Breast epithelium (tissue), 4 donors: ENCODE data around the gene CACNA2D3. TPM values are rescaled to one million over a fixed set of nuclear protein-coding genes. Genes with fewer than 3 reads are reported as not detected.
A peak's percentile ranks its signal among the peaks of the same experiment; 100 is the strongest.

Source experiments
- DNase-seq, 2 donors: peaks; one replicate each; pipeline ENCODE4 v3.0.0-alpha.2; 2019; ENCODE audit warnings: low spot score in 2 of 2
- H3K27ac ChIP-seq, 2 donors: fragments of 200-600 bp; sonication (generic) in 1 of 2; one replicate each; pipeline ENCODE4 v1.5.1; 2016 to 2019; ENCODE audit warnings: mild to moderate bottlenecking in 1 of 2
- H3K27me3 ChIP-seq, 2 donors: fragments of 200-600 bp; sonication (generic) in 1 of 2; one replicate each; pipeline versions ENCODE4 v1.5.1 to v1.6.0; 2017 to 2019; ENCODE audit warnings: control low read depth in 1 of 2, mild to moderate bottlenecking in 1 of 2
- H3K36me3 ChIP-seq: fragments of 200-600 bp; one replicate; pipeline ENCODE4 v1.5.1; 2019
- H3K4me1 ChIP-seq, 2 donors: fragments of 200-600 bp; sonication (generic); one replicate each; pipeline ENCODE4 v1.5.1; 2016 to 2019; ENCODE audit warnings: control low read depth in 1 of 2
- H3K4me3 ChIP-seq, 3 donors: fragments of 200-600 bp; sonication (generic); 1 replicate in 2 of 3; 2 replicates in 1 of 3; pipeline ENCODE4 v1.5.1; 2016 to 2019; ENCODE audit warnings: mild to moderate bottlenecking in 3 of 3, moderate library complexity in 2 of 3
- H3K9me3 ChIP-seq, 2 donors: fragments of 200-600 bp; sonication (generic) in 1 of 2; one replicate each; pipeline ENCODE4 v1.5.1; 2016 to 2019; ENCODE audit warnings: control low read depth in 1 of 2
- POLR2A ChIP-seq: fragments of 450-650 bp; IDR thresholded peaks from one replicate; pipeline ENCODE4 v1.6.1; 2016; ENCODE audit warnings: antibody characterized with exemption, mild to moderate bottlenecking, moderate library complexity
- POLR2AphosphoS5 ChIP-seq, 3 donors: sonication (generic); formaldehyde crosslinking; IDR thresholded peaks; one replicate each; pipeline ENCODE4 v1.6.1; 2017; ENCODE audit warnings: antibody characterized with exemption in 3 of 3
- intact Hi-C: fragments of 100-400 bp; cut with DNase I; formaldehyde crosslinking; loops from one replicate; pipeline ENCODE4 v1.15.1; 2023; ENCODE audit warnings: low total_unique reads
- total RNA-seq, 3 donors: library from RNA; depleted of rRNA; stranded (reverse); fragments of >200 nt; gene quantifications; one replicate each; pipeline ENCODE4 v1.1.0, GENCODE V29; 2016
- TF ChIP-seq, protein P1 (sequence below), 3 donors: fragments of 450-650 bp; IDR thresholded peaks; one replicate each; pipeline ENCODE4 v1.5.1; 2016 to 2017; ENCODE audit warnings: antibody characterized with exemption in 3 of 3, mild to moderate bottlenecking in 3 of 3, moderate library complexity in 3 of 3

The CACNA2D3 gene
- total RNA-seq, 3 donors from 2014 or later, result 0.59 to 3.4 (median 2.3) TPM

DNA sequence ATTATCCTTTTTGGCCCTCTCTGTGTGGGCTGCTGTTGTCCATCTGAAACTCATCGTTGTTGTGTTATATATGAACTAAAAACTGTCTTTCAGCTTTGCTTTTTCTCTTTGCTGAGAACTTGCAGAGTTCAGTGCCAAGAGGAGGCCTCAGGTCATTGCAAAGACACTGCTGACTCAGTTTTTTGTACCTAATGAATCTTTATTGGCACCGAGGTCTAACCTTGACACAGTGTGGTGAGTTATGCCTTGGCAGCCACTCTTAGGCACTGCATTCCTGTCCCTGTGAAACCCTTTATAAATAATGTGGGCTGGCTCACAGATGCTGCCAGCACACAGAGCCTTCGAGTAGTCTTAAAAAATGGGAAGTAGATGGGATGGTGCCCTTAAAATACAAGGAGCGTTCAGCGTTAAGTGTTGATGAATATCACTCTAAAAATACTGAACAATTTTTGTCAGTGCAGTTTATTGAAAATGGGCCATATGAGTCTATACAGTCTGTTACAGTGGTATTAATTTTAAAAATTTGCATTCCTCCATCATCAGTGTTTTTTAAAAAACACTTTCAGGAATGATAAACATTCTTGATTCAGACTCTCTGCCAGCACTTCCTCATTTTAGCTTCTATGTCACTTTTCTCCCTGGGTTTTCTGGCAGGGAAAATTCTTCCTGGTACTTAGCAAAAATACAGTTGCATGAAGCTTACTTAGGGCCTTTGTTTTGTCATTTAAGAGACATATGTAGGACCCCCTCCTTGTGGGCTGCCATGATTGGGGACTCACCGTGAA lies 234.1 kb downstream of the CACNA2D3 start:
- Histone ChIP-seq H3K4me1 (peaks cover 0 to 7% of the 10 kb centered on the region in 2 donors), H3K27me3 (no peaks in the 10 kb centered on the region), H3K27ac (no peak overlapping the region), H3K4me3 (no peak overlapping the region), H3K36me3 (no peaks in the 10 kb centered on the region), H3K9me3 (no peaks in the 10 kb centered on the region)
- intact Hi-C loops, result no loop called here
- peak in 1 of 2 donors; percentile 63 for DNase-seq
- TF ChIP-seq POLR2AphosphoS5 (IDR thresholded peaks at IDR 0.05) (peak in 1 of 3 donors; percentile 27), POLR2A (no peak)

DNA sequence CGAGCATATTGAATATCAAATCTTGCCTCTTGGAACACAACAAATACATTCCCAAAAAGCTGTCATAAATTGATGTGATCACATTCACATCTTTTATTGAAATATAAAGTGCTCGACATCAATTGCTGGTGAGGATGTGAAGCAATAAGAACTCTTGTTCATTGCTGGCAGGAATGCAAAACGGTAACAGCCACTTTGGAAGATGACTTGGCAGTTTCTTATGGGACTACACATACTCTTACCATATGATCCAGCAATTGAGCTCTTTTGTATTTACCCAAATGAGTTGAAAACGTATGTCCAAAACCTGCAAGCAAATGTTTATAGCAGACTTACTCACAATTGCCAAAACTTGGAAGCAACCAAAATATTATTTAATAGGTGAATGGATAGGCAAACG lies 234.9 kb downstream of the CACNA2D3 start:
- H3K4me1 ChIP-seq, result peaks cover 0 to 7% of the 10 kb centered on the region in 2 donors
- DNase-seq, result no peak
- intact Hi-C loops, result no loop called here
- H3K27me3 ChIP-seq, result no peaks in the 10 kb centered on the region
- no peak overlapping the region for H3K27ac ChIP-seq
- TF ChIP-seq, protein P1, sequence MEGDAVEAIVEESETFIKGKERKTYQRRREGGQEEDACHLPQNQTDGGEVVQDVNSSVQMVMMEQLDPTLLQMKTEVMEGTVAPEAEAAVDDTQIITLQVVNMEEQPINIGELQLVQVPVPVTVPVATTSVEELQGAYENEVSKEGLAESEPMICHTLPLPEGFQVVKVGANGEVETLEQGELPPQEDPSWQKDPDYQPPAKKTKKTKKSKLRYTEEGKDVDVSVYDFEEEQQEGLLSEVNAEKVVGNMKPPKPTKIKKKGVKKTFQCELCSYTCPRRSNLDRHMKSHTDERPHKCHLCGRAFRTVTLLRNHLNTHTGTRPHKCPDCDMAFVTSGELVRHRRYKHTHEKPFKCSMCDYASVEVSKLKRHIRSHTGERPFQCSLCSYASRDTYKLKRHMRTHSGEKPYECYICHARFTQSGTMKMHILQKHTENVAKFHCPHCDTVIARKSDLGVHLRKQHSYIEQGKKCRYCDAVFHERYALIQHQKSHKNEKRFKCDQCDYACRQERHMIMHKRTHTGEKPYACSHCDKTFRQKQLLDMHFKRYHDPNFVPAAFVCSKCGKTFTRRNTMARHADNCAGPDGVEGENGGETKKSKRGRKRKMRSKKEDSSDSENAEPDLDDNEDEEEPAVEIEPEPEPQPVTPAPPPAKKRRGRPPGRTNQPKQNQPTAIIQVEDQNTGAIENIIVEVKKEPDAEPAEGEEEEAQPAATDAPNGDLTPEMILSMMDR (IDR thresholded peaks at IDR 0.05), result no peak
- TF ChIP-seq POLR2AphosphoS5 (IDR thresholded peaks at IDR 0.05) (no peak), POLR2A (no peak)
- no peaks in the 10 kb centered on the region for H3K36me3 ChIP-seq
- no peak overlapping the region for H3K4me3 ChIP-seq
- H3K9me3 ChIP-seq, result no peaks in the 10 kb centered on the region

DNA sequence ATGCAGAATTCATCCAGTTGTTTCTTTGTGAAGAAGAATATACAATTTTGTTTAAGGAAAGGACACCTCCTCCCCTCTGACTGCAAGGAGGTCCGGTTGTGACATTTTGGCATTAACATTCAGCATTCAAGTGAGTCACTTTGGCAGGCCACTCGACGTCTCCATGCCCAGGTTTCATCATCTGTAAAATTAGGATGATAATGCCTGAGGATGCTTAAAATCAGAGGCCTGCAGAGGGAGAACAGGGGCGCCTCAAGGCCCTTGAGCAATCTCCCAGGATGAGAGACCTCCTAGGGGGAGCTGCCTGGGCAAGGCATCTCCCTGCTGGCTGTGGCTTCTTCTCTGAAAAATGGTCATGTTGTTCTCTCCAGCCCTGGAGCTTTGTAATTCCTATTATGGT lies 236.0 kb downstream of the CACNA2D3 start:
- Histone ChIP-seq H3K27me3 (no peaks in the 10 kb centered on the region), H3K4me1 (peaks cover 0 to 7% of the 10 kb centered on the region in 2 donors), H3K36me3 (no peaks in the 10 kb centered on the region), H3K9me3 (no peaks in the 10 kb centered on the region), H3K27ac (no peak overlapping the region), H3K4me3 (no peak overlapping the region)
- intact Hi-C loops, result no loop called here
- DNase-seq, result peak in 1 of 2 donors; percentile 42
- TF ChIP-seq POLR2AphosphoS5 (IDR thresholded peaks at IDR 0.05) (peak in 2 of 3 donors; percentile 16 to 45), POLR2A (no peak)

DNA sequence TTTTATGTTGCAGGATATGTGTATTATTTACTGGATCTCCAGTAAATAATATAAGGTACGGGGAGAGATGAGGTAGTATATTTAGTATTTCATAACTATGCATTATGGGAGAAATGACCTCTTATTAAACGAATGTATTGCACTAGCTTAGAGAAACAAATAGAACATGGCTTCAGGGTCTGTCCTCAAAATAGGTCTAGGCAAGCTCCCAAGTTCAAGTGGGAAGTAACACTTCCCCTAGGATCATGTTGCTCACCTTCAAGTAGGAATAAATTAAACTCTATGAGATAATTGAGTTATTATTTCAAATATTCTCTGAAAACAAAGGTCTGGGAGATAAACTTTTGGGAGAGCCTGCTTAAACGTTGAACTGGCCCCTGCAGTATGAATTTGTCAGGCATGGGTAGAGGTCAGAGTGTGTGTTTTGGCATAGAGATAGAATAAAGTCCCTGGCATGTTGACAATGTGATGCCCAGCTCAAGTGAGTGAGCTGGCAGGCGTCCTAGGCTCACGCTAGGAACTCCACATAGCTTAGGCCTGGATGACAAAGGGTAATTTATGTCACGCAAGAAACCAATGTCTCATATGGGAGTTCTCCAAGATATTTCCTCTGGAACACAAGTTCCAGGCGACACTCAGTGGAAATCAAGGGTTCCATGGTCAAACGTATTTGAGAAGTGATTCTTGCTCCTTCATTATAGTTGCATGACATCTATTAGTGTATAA lies 236.8 kb downstream of the CACNA2D3 start:
- Histone ChIP-seq H3K27ac (no peak overlapping the region), H3K9me3 (no peaks in the 10 kb centered on the region), H3K27me3 (no peaks in the 10 kb centered on the region), H3K4me1 (peaks cover 0 to 7% of the 10 kb centered on the region in 2 donors), H3K4me3 (no peak overlapping the region), H3K36me3 (no peaks in the 10 kb centered on the region)
- intact Hi-C loops, result no loop called here
- peak in 1 of 2 donors; percentile 21 for DNase-seq
- TF ChIP-seq, protein P1 (IDR thresholded peaks at IDR 0.05), result no peak
- no peak for TF ChIP-seq POLR2AphosphoS5 (IDR thresholded peaks at IDR 0.05)
- TF ChIP-seq POLR2A, result no peak

DNA sequence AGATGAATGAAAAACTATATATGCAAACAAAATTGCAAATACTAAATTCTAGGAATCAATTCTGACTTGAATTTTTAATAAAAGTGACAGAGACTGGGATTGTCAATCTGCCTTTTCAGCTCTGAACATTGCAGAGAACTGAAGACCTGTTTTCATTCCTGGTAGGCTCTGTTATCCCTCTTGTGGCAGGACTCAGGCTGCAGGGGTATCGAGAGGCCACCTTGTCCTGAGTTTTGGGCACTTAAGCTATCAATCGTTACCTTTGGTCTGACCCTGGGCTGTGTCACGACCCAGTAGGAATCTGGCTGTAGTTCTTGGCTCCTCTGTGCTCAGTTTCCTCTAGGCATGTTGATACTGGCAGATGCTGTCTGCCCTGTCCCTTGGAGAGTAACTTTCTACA lies 238.0 kb downstream of the CACNA2D3 start:
- no peaks in the 10 kb centered on the region for H3K27me3 ChIP-seq
- H3K4me3 ChIP-seq, result no peak overlapping the region
- no peaks in the 10 kb centered on the region for H3K36me3 ChIP-seq
- H3K27ac ChIP-seq, result no peak overlapping the region
- intact Hi-C loops, result loop anchor here (5.0 kb wide), 1 partner anchor 1247 kb away; no protein-coding TSS in a partner anchor
- DNase-seq, result no peak
- no peaks in the 10 kb centered on the region for H3K9me3 ChIP-seq
- H3K4me1 ChIP-seq, result peaks cover 0 to 7% of the 10 kb centered on the region in 2 donors
- TF ChIP-seq, protein P1 (IDR thresholded peaks at IDR 0.05), result no peak
- TF ChIP-seq POLR2A (no peak), POLR2AphosphoS5 (IDR thresholded peaks at IDR 0.05) (no peak)
